Omental fat pad (tissue), 4 donors: ENCODE data around the gene NTNG2. TPM values are rescaled to one million over a fixed set of nuclear protein-coding genes. Genes with fewer than 3 reads are reported as not detected.

Experiments used
- ATAC-seq: fragments of 150-250 bp; one replicate; pipeline ENCODE4 v1.9.1; 2016; ENCODE audit warnings: mild to moderate bottlenecking, moderate library complexity; ENCODE audit not compliant: low FRiP score
- DNase-seq: peaks from one replicate; pipeline ENCODE4 v3.0.0-alpha.2; 2019; ENCODE audit warnings: low spot score
- total RNA-seq, 4 donors: library from RNA; depleted of rRNA; stranded (reverse); fragments of >200 nt; gene quantifications; one replicate each; pipeline ENCODE4 v1.1.0, GENCODE V29; 2016
- TF ChIP-seq, protein P1 (sequence below), 3 donors: fragments of 450-650 bp; IDR thresholded peaks; one replicate each; pipeline ENCODE4 v1.5.1; 2016 to 2017; ENCODE audit warnings: antibody characterized with exemption in 3 of 3, mild to moderate bottlenecking in 3 of 3, moderate library complexity in 2 of 3

Gene NTNG2
- total RNA-seq, 4 donors from 2014 or later, result 1.8 to 4.2 (median 2.9) TPM

DNA sequence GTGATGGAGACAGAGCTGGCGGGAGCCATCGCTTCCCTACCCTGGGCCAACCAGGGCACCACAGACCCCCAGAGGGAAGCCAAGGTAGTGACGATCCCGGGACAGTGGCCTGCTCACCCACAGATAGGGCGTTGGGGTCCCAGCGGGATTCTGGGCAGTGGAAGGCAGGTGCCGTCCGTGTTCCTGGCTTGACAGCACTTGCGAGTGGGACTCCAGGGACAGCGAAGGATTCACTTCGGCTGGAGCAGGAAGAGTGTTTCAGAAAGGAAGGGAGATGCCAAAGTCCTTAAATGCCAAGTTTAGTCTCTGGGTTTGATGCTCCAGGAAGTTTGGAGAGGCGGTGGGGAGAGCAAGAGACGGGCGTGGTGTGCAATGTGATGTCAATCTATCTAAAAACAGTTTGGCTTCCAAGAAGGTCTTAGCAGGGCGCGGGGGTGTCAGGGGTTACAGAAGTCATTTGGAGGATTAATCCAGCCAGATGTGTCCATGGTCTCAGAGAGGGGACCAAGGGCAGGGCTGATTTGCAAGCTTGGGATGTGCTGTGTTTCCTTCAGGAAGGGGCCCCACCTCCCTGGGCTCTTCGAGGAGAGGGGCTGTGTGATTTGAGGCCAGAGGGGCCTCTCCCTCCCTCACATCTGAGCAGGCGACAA is 74.9 kb downstream of the NTNG2 start:
- DNase-seq, result no peak
- no peak for ATAC-seq
- TF ChIP-seq, protein P1, sequence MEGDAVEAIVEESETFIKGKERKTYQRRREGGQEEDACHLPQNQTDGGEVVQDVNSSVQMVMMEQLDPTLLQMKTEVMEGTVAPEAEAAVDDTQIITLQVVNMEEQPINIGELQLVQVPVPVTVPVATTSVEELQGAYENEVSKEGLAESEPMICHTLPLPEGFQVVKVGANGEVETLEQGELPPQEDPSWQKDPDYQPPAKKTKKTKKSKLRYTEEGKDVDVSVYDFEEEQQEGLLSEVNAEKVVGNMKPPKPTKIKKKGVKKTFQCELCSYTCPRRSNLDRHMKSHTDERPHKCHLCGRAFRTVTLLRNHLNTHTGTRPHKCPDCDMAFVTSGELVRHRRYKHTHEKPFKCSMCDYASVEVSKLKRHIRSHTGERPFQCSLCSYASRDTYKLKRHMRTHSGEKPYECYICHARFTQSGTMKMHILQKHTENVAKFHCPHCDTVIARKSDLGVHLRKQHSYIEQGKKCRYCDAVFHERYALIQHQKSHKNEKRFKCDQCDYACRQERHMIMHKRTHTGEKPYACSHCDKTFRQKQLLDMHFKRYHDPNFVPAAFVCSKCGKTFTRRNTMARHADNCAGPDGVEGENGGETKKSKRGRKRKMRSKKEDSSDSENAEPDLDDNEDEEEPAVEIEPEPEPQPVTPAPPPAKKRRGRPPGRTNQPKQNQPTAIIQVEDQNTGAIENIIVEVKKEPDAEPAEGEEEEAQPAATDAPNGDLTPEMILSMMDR (IDR thresholded peaks at IDR 0.05), result no peak

DNA sequence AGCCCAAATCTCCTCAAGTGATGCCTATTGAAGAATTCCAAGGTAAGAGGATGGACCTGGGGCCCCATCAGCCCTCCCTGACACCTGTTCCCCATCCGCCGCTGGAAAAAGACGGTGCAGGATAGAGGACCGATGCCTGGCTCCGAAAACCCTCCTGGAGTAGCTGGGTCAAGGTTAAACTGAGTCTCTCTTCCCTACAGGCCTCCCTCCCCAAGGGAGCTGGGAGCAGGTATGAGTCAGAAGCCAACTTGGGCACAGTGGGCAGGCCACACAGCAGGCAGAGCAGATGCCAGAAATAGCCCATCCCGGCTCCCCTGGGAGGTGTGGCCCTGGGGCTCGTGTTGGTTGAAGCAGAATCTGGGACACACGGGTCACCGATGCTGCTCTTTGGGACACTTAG is 75.6 kb downstream of the NTNG2 start:
- TF ChIP-seq, protein P1 (IDR thresholded peaks at IDR 0.05), result no peak
- ATAC-seq (no peak), DNase-seq (no peak)

DNA sequence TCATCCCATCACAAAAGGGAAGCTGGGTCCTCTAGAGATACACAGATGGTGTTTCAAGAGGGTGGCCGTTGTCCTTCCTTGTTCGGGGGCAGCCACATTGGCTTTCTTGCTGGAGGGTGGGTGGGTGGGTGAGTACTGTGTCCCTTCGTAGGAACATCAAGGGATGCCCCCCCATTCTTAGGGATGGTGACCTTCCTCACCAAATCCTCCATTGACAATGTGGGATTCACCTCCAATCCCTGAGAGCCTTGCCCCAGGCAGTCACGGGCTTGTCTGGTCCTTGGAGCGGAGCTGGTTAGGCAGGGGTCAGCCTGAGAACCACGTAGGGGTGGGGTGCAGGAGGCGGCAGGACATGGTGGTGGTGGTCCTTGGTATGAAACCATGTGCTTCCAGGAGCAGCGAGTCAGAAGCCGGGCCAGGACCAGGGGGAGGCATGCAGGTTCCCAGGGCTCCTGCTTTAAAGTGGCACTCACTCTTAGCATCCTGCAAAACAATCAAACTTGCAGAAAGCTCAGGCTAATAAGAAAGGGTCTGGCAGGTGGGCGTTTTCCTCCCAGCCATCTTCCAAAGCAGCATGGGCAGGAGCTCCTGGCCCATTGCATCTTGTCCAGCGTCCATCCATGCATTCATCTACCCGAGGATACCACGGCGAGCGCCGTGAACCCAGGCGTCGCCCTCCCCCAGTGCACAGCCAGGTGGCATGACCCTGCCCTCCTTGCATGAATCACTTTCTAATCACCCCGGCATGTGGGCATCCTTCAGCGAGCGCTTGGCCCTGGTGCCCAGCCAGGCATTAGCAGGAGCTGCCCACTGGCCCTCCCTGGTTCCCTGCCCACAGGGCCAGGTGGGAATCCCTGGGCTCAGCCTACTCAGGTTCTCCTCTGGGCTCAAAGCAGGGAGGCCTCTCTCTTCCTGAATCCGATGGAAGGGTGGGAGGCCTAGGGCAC is 76.4 kb downstream of the NTNG2 start:
- no peak for ATAC-seq

DNA sequence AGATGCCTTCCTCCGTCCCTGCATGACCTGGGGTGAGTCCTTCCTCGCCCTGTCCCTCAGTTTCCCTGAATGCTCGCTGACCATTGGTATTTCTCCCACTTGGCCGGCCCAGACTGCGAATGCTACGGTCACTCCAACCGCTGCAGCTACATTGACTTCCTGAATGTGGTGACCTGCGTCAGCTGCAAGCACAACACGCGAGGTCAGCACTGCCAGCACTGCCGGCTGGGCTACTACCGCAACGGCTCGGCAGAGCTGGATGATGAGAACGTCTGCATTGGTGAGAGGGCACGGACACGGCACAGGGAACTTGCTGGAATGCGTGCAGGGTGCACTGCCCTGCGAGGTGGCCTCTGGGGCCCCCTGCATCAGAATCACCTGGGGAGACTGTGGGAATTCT is 77.1 kb downstream of the NTNG2 start:
- TF ChIP-seq, protein P1 (IDR thresholded peaks at IDR 0.05), result no peak
- DNase-seq (no peak), ATAC-seq (no peak)

More for the DNA sequence above, 76.4 kb downstream of the NTNG2 start:
- no peak for DNase-seq
- TF ChIP-seq, protein P1 (IDR thresholded peaks at IDR 0.05), result no peak

DNA sequence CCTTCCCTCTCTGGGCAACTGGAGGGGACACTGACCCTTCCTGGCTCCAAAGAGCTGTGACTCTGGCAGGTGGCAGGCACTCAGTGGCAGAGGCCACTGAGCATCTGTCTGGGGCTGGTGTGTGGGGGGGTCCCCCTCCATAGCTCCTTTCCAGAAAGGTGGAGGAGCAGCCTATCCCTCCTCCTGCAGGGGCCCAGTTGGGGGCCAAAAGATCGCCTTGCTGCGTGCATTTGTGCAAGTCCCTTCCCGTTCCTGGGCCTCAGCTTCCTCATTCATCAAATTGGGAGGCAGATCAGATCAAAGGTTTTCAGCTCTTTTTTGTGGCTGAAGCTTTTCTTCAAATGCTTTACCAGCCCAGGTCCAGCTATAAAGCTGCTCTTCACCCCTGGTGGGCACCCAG is 77.7 kb downstream of the NTNG2 start:
- no peak for DNase-seq
- TF ChIP-seq, protein P1 (IDR thresholded peaks at IDR 0.05), result no peak
- ATAC-seq, result no peak

DNA sequence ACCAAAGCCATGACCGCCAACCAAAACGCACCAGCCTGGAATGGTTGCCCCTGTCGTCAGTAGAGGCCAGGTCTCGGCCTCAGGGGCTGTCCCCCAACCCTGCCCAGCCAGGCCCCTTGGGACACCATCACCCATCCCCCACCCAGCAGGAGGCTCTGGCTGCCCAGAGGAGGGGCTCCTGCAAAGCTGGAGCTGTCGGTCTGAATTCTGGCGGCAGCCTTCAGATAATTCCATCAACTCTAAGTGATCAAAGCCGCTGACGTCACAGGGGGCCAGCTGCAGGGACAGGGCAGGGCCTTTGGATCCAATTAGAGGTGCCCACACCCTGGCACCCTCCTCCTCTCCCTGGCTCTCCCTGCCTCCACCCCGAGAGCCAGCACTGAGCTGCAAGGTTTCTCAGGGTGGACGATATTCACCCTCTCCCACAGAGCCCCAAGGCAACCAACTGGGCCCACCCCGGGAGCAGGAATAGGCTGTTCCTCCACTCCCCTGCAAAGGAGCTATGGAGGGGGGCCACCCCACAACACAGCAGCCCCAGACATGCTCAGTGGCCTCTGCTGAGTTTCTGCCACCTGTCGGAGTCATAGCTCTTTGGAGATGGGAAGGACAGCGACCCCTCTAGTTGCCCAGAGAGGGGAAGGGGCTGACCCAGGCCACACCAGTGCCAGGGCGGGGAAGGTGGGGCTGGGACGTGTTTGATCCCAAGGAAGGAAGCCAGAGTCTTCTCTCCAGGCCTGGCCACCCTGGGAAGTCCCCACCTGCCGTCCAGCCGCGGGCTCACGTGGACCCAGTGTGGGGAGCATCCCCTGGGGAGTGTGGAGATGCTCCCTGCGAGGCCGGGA is 78.4 kb downstream of the NTNG2 start:
- no peak for DNase-seq
- TF ChIP-seq, protein P1 (IDR thresholded peaks at IDR 0.05), result no peak

More for the DNA sequence above, 78.4 kb downstream of the NTNG2 start:
- no peak for ATAC-seq
